HG02759 (cell line): Measurements from ENCODE around the gene MAGIX.
"Not testable (repeated sequence)": the region's sequence is repeated elsewhere in the genome, so short reads cannot be mapped to it uniquely, and the experiment has no call there.

Source experiments
- ATAC-seq: cut with Tn5 transposase; IDR thresholded peaks from one replicate; pipeline ENCODE4 v1.9.1; 2021; ENCODE audit warnings: mild to moderate bottlenecking, moderate library complexity; ENCODE audit not compliant: unreplicated experiment

MAGIX gene

GRCh38 chrX:49157194-49157593 is 5.4 kb upstream of the MAGIX start:
- no peak for ATAC-seq

- ATAC-seq, result no peak
Measured at GRCh38 chrX:49160908-49161307, 1.6 kb upstream of the MAGIX start.

GRCh38 chrX:49161632-49162031 is 926 bp upstream of the MAGIX start:
- no peak for ATAC-seq

GRCh38 chrX:49163555-49164419 is 1.2 kb downstream of the MAGIX start:
- peak; percentile 59 for ATAC-seq

- no peak for ATAC-seq
Measured at GRCh38 chrX:49164589-49165360, 2.2 kb downstream of the MAGIX start.

- ATAC-seq, result peak; percentile 40
Measured at GRCh38 chrX:49165901-49166881, 3.6 kb downstream of the MAGIX start.

- peak; percentile 27 for ATAC-seq
Measured at GRCh38 chrX:49166914-49167739, 4.6 kb downstream of the MAGIX start.

GRCh38 chrX:49167740-49168108 is 5.2 kb downstream of the MAGIX start:
- ATAC-seq, result no peak

- peak; percentile 33 for ATAC-seq
Measured at GRCh38 chrX:49171752-49172279, 9.3 kb downstream of the MAGIX start, which contains the start of gene PLP2. TSS of gene PLP2 (plus strand) at chrX:49171898. CDS start at chrX:49172001, 103 bp downstream.

- peak; percentile 77 for ATAC-seq
Measured at GRCh38 chrX:49172280-49172780, 9.8 kb downstream of the MAGIX start.

- ATAC-seq, result not testable (repeated sequence)
Measured at GRCh38 chrX:49173544-49173943, 11.0 kb downstream of the MAGIX start.

- no peak for ATAC-seq
Measured at GRCh38 chrX:49174723-49175122, 12.2 kb downstream of the MAGIX start.

- no peak for ATAC-seq
Measured at GRCh38 chrX:49175435-49176274, 13.1 kb downstream of the MAGIX start.

GRCh38 chrX:49176421-49177326 is 14.1 kb downstream of the MAGIX start:
- ATAC-seq, result no peak

- no peak for ATAC-seq
Measured at GRCh38 chrX:49177338-49177833, 14.8 kb downstream of the MAGIX start.

- no peak for ATAC-seq
Measured at GRCh38 chrX:49177873-49178480, 15.4 kb downstream of the MAGIX start.

GRCh38 chrX:49178537-49178936 is 16.0 kb downstream of the MAGIX start:
- ATAC-seq, result no peak
